H1 (cell line): ENCODE results near the gene RHO. TPM values are rescaled to one million over a fixed set of nuclear protein-coding genes. Genes with fewer than 3 reads are reported as not detected.

Experiments
- CTCF ChIA-PET: fragments of 300-600 bp; sonication (Branson Sonifier 250); formaldehyde crosslinking; loops from one replicate; lab custom pipeline; 2021; ENCODE audit not compliant: partially characterized antibody; lab: Charles Lee
- POLR2A ChIA-PET: fragments of 300-600 bp; sonication (Branson Sonifier 250); formaldehyde crosslinking; loops from one replicate; lab custom pipeline; 2021; ENCODE audit warnings: inconsistent platforms; ENCODE audit not compliant: partially characterized antibody; lab: Charles Lee
- DNase-seq, 2 experiments: peaks; one replicate each; pipeline versions ENCODE4 v3.0.0 to v3.0.0-alpha.2; 2010 to 2022; ENCODE audit warnings: low spot score in 2 of 2, low read depth in 1 of 2, mixed read lengths in 1 of 2
- FAIRE-seq: peaks from 2 replicates; lab custom pipeline; 2011; peaks lifted over from hg19 to GRCh38; lab: Jason Lieb, UNC
- H2AFZ ChIP-seq: 2 replicates; pipeline ENCODE4 v1.8.1; 2012; ENCODE audit warnings: low read length, inconsistent platforms
- H2AK5ac ChIP-seq: 2 replicates; pipeline ENCODE4 v1.6.1; 2013; ENCODE audit warnings: low read depth, low read length
- H2BK120ac ChIP-seq: replicated peaks from 2 replicates; pipeline ENCODE3; 2013; ENCODE audit warnings: low read depth, low read length, inconsistent platforms
- H2BK12ac ChIP-seq: 2 replicates; pipeline ENCODE4 v1.6.1; 2013; ENCODE audit warnings: low read depth, low read length
- H2BK15ac ChIP-seq: 2 replicates; pipeline ENCODE4 v1.6.1; 2013; ENCODE audit warnings: low read length
- H2BK20ac ChIP-seq: 2 replicates; pipeline ENCODE4 v1.6.1; 2013; ENCODE audit warnings: low read length
- H2BK5ac ChIP-seq: 2 replicates; pipeline ENCODE4 v1.6.1; 2013; ENCODE audit warnings: low read depth, low read length
- H3K14ac ChIP-seq: 2 replicates; pipeline ENCODE4 v1.6.1; 2013; ENCODE audit warnings: inconsistent platforms; ENCODE audit not compliant: insufficient read length
- H3K18ac ChIP-seq: 2 replicates; pipeline ENCODE4 v1.6.1; 2013; ENCODE audit warnings: low read length; ENCODE audit errors: extremely low read depth
- H3K23ac ChIP-seq: 2 replicates; pipeline ENCODE4 v1.6.1; 2013; ENCODE audit warnings: inconsistent platforms; ENCODE audit not compliant: insufficient read length
- H3K23me2 ChIP-seq: 2 replicates; pipeline ENCODE4 v1.6.1; 2013; ENCODE audit warnings: low read depth, low read length
- H3K27ac ChIP-seq: 2 replicates; pipeline ENCODE4 v1.6.1; 2011; ENCODE audit warnings: low read depth, low read length, inconsistent platforms
- H3K27me3 ChIP-seq, 4 experiments: replicated peaks in 1 of 4; 1 replicate in 1 of 4; 2 replicates in 3 of 4; pipeline versions ENCODE4 v1.6.1 to v1.8.1; 2011 to 2013; ENCODE audit warnings: low read length in 3 of 4, mild to moderate bottlenecking in 3 of 4, inconsistent platforms in 2 of 4, mixed read lengths in 2 of 4, moderate library complexity in 1 of 4; ENCODE audit not compliant: control insufficient read depth in 3 of 4, insufficient read depth in 3 of 4; ENCODE audit errors: extremely low read depth in 1 of 4
- H3K36me3 ChIP-seq, 4 experiments: 2 replicates each; pipeline versions ENCODE4 v1.6.1 to v1.8.1; 2011 to 2013; ENCODE audit warnings: mild to moderate bottlenecking in 4 of 4, low read length in 3 of 4, moderate library complexity in 2 of 4, control low read depth in 1 of 4, inconsistent platforms in 1 of 4; ENCODE audit not compliant: insufficient read depth in 4 of 4, control insufficient read depth in 2 of 4
- H3K4ac ChIP-seq: replicated peaks from 2 replicates; pipeline ENCODE3; 2013; ENCODE audit warnings: low read length, low read depth, mixed read lengths, inconsistent platforms; ENCODE audit not compliant: insufficient read length
- H3K4me1 ChIP-seq, 4 experiments: replicated peaks in 1 of 4; 1 replicate in 1 of 4; 2 replicates in 3 of 4; pipeline versions ENCODE4 v1.6.1 to v1.8.1; 2011 to 2013; ENCODE audit warnings: low read length in 3 of 4, inconsistent platforms in 2 of 4, mixed read lengths in 1 of 4; ENCODE audit not compliant: insufficient read depth in 4 of 4, control insufficient read depth in 3 of 4
- H3K4me2 ChIP-seq, 2 experiments: 2 replicates each; pipeline versions ENCODE4 v1.6.1 to v1.8.1; 2011 to 2013; ENCODE audit warnings: low read depth in 2 of 2, low read length in 2 of 2, control low read depth in 1 of 2, inconsistent platforms in 1 of 2, mild to moderate bottlenecking in 1 of 2; ENCODE audit not compliant: insufficient read depth in 1 of 2
- H3K4me3 ChIP-seq, 4 experiments: fragments of 200-600, 300-600 bp in 1 of 4; sonication (generic), shearing (Covaris generic), sonication (Bioruptor Twin) in 1 of 4; 2 replicates each; pipeline versions ENCODE4 v1.5.1 to v1.8.1; 2011 to 2016; ENCODE audit warnings: low read length in 4 of 4, low read depth in 3 of 4, control low read depth in 2 of 4, inconsistent platforms in 2 of 4, mild to moderate bottlenecking in 2 of 4, mixed read lengths in 1 of 4, moderate library complexity in 1 of 4; ENCODE audit not compliant: insufficient read depth in 2 of 4; ENCODE audit errors: extremely low read depth in 1 of 4
- H3K56ac ChIP-seq: replicated peaks from 2 replicates; pipeline ENCODE3; 2013; ENCODE audit warnings: low read depth, mild to moderate bottlenecking, mixed read lengths, low read length, inconsistent platforms; ENCODE audit not compliant: insufficient read length
- H3K79me1 ChIP-seq: 2 replicates; pipeline ENCODE4 v1.6.1; 2013; ENCODE audit warnings: low read depth, low read length, control low read depth
- H3K79me2 ChIP-seq, 2 experiments: 2 replicates each; pipeline versions ENCODE4 v1.6.1 to v1.8.1; 2012 to 2013; ENCODE audit warnings: low read length in 2 of 2, mild to moderate bottlenecking in 2 of 2, inconsistent platforms in 1 of 2; ENCODE audit not compliant: insufficient read depth in 2 of 2, control insufficient read depth in 1 of 2
- H3K9ac ChIP-seq, 4 experiments: replicated peaks in 1 of 4; 1 replicate in 1 of 4; 2 replicates in 3 of 4; pipeline versions ENCODE4 v1.6.1 to v1.8.1; 2011 to 2013; ENCODE audit warnings: low read depth in 3 of 4, low read length in 3 of 4, control low read depth in 2 of 4, mild to moderate bottlenecking in 2 of 4, moderate library complexity in 2 of 4, inconsistent platforms in 1 of 4; ENCODE audit errors: extremely low read depth in 1 of 4
- H3K9me3 ChIP-seq, 2 experiments: 2 replicates each; pipeline versions ENCODE4 v1.6.1 to v1.8.1; 2012 to 2013; ENCODE audit warnings: mild to moderate bottlenecking in 2 of 2, moderate library complexity in 2 of 2, control low read depth in 1 of 2, inconsistent platforms in 1 of 2, low read depth in 1 of 2, low read length in 1 of 2, mixed read lengths in 1 of 2; ENCODE audit not compliant: insufficient read depth in 2 of 2
- H4K20me1 ChIP-seq, 2 experiments: replicated peaks in 1 of 2; 2 replicates each; pipeline versions ENCODE3 to v1.8.1; 2011 to 2013; ENCODE audit warnings: inconsistent platforms in 2 of 2, low read length in 2 of 2, mild to moderate bottlenecking in 1 of 2; ENCODE audit not compliant: insufficient read depth in 2 of 2, control insufficient read depth in 1 of 2
- H4K5ac ChIP-seq: 2 replicates; pipeline ENCODE4 v1.6.1; 2013; ENCODE audit warnings: low read length, low read depth, mixed read lengths, inconsistent platforms; ENCODE audit not compliant: insufficient read length
- H4K8ac ChIP-seq: 2 replicates; pipeline ENCODE4 v1.8.0; 2013; ENCODE audit warnings: mild to moderate bottlenecking, moderate library complexity, low read length, inconsistent platforms; ENCODE audit not compliant: insufficient read depth; ENCODE audit errors: extremely low read depth
- H4K91ac ChIP-seq: replicated peaks from 2 replicates; pipeline ENCODE3; 2013; ENCODE audit warnings: low read length, mixed read lengths, inconsistent platforms; ENCODE audit not compliant: insufficient read length
- CHD2 ChIP-seq: IDR thresholded peaks from 2 replicates; pipeline ENCODE4 v1.6.1; 2012; ENCODE audit warnings: low read length, improper control_type of control experiment
- WGBS, 2 experiments: shearing (Covaris generic) in 1 of 2; methylation state at CpG; one replicate each; pipeline versions ENCODE4 v1.1.6 to v1.1.7; 2013 to 2015; ENCODE audit warnings: low lambda C conversion rate in 2 of 2, mixed read lengths in 2 of 2, inconsistent platforms in 1 of 2, low coverage in 1 of 2, missing lambda C conversion rate in 1 of 2; ENCODE audit not compliant: insufficient replicate concordance in 2 of 2, insufficient coverage in 1 of 2, insufficient read length in 1 of 2; ENCODE audit errors: extremely low coverage in 1 of 2, missing lambda C conversion rate in 1 of 2; 5-methylcytosine and 5-hydroxymethylcytosine counted together
- polyA plus RNA-seq, 7 experiments: library from polyadenylated mRNA; depleted of rRNA in 3 of 7; stranded (reverse) in 5 of 7; unstranded in 2 of 7; fragments of >200 nt in 5 of 7; fragments of 200-250 nt in 2 of 7; gene quantifications; 1 replicate in 5 of 7; 2 replicates in 1 of 7; 4 replicates in 1 of 7; pipeline versions ENCODE4 v1.2.1 to v1.2.3, GENCODE V29; 2011 to 2013; ENCODE audit warnings: missing spikeins in 2 of 7, mixed read lengths in 2 of 7
- total RNA-seq: library from RNA; stranded (reverse); fragmentation: NEBNext Ultra II Directional; extraction: Animal tissue kit (Norgen Biotek cat#: 25700); gene quantifications from 2 replicates; pipeline ENCODE4 v1.2.1, GENCODE V29; 2021

Gene RHO
- total and polyA plus RNA-seq, 2 of the 8 experiments (the other 6 are each of a cell fraction or from before 2014, with no cell fraction given) = not detected

- WGBS, 2 experiments = 82% methylated on average over 18 of the region's 18 CpGs; no CpG with 5 or more reads in 1 of the 2 experiments
- TF ChIP-seq CHD2 = no peak
These were observed 25.6 kb upstream of the RHO start for GRCh38 chr3:129502641-129503408.

More at GRCh38 chr3:129502641-129503408, 25.6 kb upstream of the RHO start:
- Histone ChIP-seq H3K27ac (no peak overlapping the region), H4K5ac (no peak overlapping the region), H3K9me3 (no peaks in the 10 kb centered on the region), H3K79me2 (no peaks in the 10 kb centered on the region), H4K91ac (no peak overlapping the region), H3K23me2 (no peaks in the 10 kb centered on the region), H2BK5ac (no peak overlapping the region), H3K18ac (no peak overlapping the region), H2BK12ac (no peak overlapping the region), H2BK120ac (no peak overlapping the region), H3K9ac (no peak overlapping the region), H3K14ac (no peak overlapping the region), H3K56ac (no peak overlapping the region), H4K20me1 (peaks cover 0 to 5% of the 10 kb centered on the region in 2 experiments), H2AK5ac (no peak overlapping the region), H3K79me1 (no peaks in the 10 kb centered on the region), H3K4me3 (no peak overlapping the region), H3K27me3 (no peaks in the 10 kb centered on the region), H3K36me3 (peaks cover 3 to 23% (median 11%) of the 10 kb centered on the region in 4 experiments; a peak in 6 of 8 replicates), H3K4me2 (no peak overlapping the region), H2BK15ac (no peak overlapping the region), H2AFZ (no peak overlapping the region), H3K4ac (no peak overlapping the region), H4K8ac (no peak overlapping the region), H2BK20ac (no peak overlapping the region), H3K23ac (no peak overlapping the region), H3K4me1 (no peaks in the 10 kb centered on the region)
- FAIRE-seq (no peak), DNase-seq (no peak)
- CTCF ChIA-PET = interaction anchor here (1.0 to 5.7 kb wide), 7 partner anchors 10 to 147 kb away, joined by 3 to 41 read pairs (median 4); no protein-coding TSS in a partner anchor
- POLR2A ChIA-PET = interaction anchor here (0.7 to 1.7 kb wide), 3 partner anchors 24 to 319 kb away, joined by 3 to 5 read pairs (median 4); partner anchors contain the start of gene CNBP
